ENCODE measurements around the gene SETD2.

- no peak for TF ChIP-seq POLR2A (IDR thresholded peaks at IDR 0.05)
- no peak for TF ChIP-seq CTCF (IDR thresholded peaks at IDR 0.05)
Observed at GRCh38 chr3:46987743-46988401, 176.0 kb downstream of the SETD2 start.

All from lower leg skin (tissue), 3 donors.